ENCODE results near the gene SH3RF3.

Gene SH3RF3

GRCh38 chr2:109148117-109148746 lies 19.2 kb downstream of the SH3RF3 start:
- no peak for DNase-seq (ENCODE audit: low read depth)
- TF ChIP-seq CTCF (conservative IDR thresholded peaks at IDR 0.05; ENCODE audit: low read depth, low read length) = no peak

GRCh38 chr2:109148991-109149645 lies 20.1 kb downstream of the SH3RF3 start:
- TF ChIP-seq CTCF (conservative IDR thresholded peaks at IDR 0.05; ENCODE audit: low read depth, low read length) = no peak
- H3K4me3 ChIP-seq (ENCODE audit: low read depth, low read length) = no peak overlapping the region
- no peak for DNase-seq (ENCODE audit: low read depth)

More at GRCh38 chr2:109148117-109148746, 19.2 kb downstream of the SH3RF3 start:
- no peak overlapping the region for H3K4me3 ChIP-seq (ENCODE audit: low read depth, low read length)

- DNase-seq (ENCODE audit: low read depth) = no peak
- TF ChIP-seq CTCF (conservative IDR thresholded peaks at IDR 0.05; ENCODE audit: low read depth, low read length) = no peak
- H3K4me3 ChIP-seq (ENCODE audit: low read depth, low read length) = no peak overlapping the region
Measured at GRCh38 chr2:109150559-109150958, 21.6 kb downstream of the SH3RF3 start.

DNA sequence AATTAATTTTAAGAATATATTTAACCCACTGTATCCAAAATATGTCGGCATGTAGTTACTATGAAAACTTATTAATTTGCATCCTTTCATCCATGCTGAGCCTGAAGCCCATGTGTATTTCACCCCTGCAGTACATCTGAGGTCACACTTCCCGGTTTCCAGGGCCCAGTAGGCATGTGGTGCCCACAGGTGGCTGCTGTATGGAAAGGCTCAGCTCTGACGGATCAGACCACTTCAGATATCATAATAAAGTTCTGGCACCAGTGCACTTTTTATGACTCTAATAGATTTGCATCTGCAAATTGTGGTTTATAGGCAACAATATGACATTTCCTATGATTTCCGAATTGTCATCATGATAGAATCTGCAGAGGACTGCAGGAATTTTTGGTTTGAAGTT lies 22.5 kb downstream of the SH3RF3 start:
- DNase-seq (ENCODE audit: low read depth) = no peak
- no peak for TF ChIP-seq CTCF (conservative IDR thresholded peaks at IDR 0.05; ENCODE audit: low read depth, low read length)
- H3K4me3 ChIP-seq (ENCODE audit: low read depth, low read length) = no peak overlapping the region

GRCh38 chr2:109153005-109153784 lies 24.2 kb downstream of the SH3RF3 start:
- TF ChIP-seq CTCF (conservative IDR thresholded peaks at IDR 0.05; ENCODE audit: low read depth, low read length) = no peak
- H3K4me3 ChIP-seq (ENCODE audit: low read depth, low read length) = no peak overlapping the region
- no peak for DNase-seq (ENCODE audit: low read depth)

GRCh38 chr2:109153807-109154206 lies 24.8 kb downstream of the SH3RF3 start:
- no peak for DNase-seq (ENCODE audit: low read depth)
- TF ChIP-seq CTCF (conservative IDR thresholded peaks at IDR 0.05; ENCODE audit: low read depth, low read length) = no peak

More at GRCh38 chr2:109153807-109154206, 24.8 kb downstream of the SH3RF3 start:
- no peak overlapping the region for H3K4me3 ChIP-seq (ENCODE audit: low read depth, low read length)
